ENCODE results near the gene EPAS1.

EPAS1 gene

DNA sequence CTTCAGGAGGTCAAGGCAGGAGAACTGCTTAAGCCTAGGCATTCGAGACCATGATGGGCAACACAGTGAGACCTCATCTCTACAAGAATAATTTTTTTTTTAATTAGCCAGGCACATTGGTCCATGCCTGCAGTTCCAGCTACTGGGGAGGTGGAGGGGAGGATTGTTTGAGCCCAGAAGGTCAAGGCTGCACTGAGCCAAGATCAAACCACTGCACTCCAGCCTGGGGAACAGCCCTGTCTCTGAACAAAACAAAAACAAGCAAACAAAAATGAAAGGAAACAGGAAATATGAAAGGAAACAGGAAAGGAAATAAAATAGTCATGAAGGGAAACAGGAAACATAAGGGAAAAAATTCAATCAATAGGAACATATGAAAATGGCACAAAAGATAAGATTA, 117.5 kb downstream of the EPAS1 start:
- no peak for DNase-seq (ENCODE audit: low read depth)
- no peak overlapping the region for H3K4me3 ChIP-seq (ENCODE audit: low read depth, low read length)
- TF ChIP-seq CTCF (IDR thresholded peaks at IDR 0.05; ENCODE audit: control insufficient read depth, extremely low read depth, insufficient read depth): no peak

DNA sequence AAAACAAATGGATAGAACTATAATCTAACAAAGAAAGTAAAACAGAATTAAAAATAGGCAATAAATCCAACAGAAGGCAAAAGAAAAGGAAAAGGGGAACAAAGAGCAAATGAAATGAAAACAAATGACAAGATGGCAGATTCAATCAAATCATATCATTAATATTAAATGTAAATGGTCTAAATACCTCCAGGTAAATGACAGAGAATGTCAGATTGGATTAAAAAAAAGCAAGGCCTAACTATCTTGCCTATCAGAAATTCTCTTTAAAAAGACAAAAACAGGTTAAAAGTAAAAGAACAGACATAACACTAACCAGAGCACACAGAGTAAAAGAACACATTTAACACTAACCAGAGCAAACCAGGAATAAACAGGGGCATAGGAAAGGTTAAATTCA, 119.1 kb downstream of the EPAS1 start:
- DNase-seq (ENCODE audit: low read depth): no peak
- H3K4me3 ChIP-seq (ENCODE audit: low read depth, low read length): no peak overlapping the region
- TF ChIP-seq CTCF (IDR thresholded peaks at IDR 0.05; ENCODE audit: control insufficient read depth, extremely low read depth, insufficient read depth): no peak

DNA sequence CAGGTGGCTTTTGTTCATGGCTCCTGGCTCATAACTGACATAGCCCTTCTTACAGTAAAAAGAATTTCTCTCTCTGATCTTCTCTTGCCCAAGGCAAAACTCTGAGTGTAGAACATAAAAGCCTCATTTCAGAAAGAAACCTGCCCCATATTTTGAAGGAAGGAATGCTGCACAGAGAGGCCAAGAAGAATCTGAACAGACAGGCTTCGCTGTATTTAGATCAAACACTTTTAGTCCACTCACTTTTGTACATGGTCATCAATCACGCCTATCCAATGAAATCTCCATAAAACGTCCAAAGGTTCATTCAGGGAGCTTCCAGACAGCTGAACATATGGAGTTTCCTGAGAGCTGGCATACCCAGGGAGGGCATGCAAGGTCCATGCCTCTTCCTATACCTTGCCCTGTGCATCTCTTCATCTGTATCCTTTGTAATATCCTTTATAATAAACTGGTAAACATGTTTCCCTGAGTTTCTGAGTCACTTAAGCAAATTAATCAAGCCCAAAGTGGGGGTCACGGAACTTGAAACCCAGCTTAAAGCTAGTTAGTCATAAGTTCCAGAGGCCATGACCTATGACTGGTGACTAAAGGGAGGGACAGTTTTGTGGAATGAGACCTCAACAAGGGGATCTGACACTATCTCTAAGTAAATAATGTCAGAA, 119.7 kb downstream of the EPAS1 start:
- DNase-seq (ENCODE audit: low read depth): no peak
- H3K4me3 ChIP-seq (ENCODE audit: low read depth, low read length): no peak overlapping the region
- no peak for TF ChIP-seq CTCF (IDR thresholded peaks at IDR 0.05; ENCODE audit: control insufficient read depth, extremely low read depth, insufficient read depth)

- TF ChIP-seq CTCF (IDR thresholded peaks at IDR 0.05; ENCODE audit: control insufficient read depth, extremely low read depth, insufficient read depth): no peak
Measured at GRCh38 chr2:46420945-46421344, 123.7 kb downstream of the EPAS1 start.

DNA sequence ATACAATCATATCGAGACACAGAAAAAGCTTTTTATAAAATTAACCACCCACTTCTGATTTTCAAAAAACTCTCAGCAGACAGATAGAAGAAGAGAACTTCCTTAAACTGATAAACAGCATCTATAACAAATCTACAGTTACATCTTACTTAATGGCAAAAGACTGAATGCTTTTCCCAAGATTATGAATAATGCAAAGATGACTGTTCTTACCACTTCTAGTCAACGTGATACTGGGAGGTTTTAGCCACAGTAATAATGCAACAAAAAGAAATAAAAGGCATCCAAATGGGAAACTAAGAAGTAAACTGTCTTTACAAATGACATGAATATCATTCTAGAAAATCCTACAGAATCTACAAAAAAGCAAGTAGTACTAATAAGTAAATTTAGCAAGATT, 124.2 kb downstream of the EPAS1 start:
- no peak overlapping the region for H3K4me3 ChIP-seq (ENCODE audit: low read depth, low read length)
- TF ChIP-seq CTCF (IDR thresholded peaks at IDR 0.05; ENCODE audit: control insufficient read depth, extremely low read depth, insufficient read depth): no peak
- no peak for DNase-seq (ENCODE audit: low read depth)

More at GRCh38 chr2:46420945-46421344, 123.7 kb downstream of the EPAS1 start:
- no peak for DNase-seq (ENCODE audit: low read depth)
- no peak overlapping the region for H3K4me3 ChIP-seq (ENCODE audit: low read depth, low read length)

- DNase-seq (ENCODE audit: low read depth): no peak
- H3K4me3 ChIP-seq (ENCODE audit: low read depth, low read length): no peak overlapping the region
- TF ChIP-seq CTCF (IDR thresholded peaks at IDR 0.05; ENCODE audit: control insufficient read depth, extremely low read depth, insufficient read depth): no peak
Measured at GRCh38 chr2:46422717-46423394, 125.6 kb downstream of the EPAS1 start.
